ENCODE results near the gene RFESD.
"Not testable (repeated sequence)": the region's sequence is repeated elsewhere in the genome, so short reads cannot be mapped to it uniquely, and the experiment has no call there.

RFESD gene

GRCh38 chr5:95630394-95630917 is 16.1 kb upstream of the RFESD start:
- no peak for DNase-seq

GRCh38 chr5:95631255-95631958 is 15.2 kb upstream of the RFESD start:
- DNase-seq, result no peak

DNA sequence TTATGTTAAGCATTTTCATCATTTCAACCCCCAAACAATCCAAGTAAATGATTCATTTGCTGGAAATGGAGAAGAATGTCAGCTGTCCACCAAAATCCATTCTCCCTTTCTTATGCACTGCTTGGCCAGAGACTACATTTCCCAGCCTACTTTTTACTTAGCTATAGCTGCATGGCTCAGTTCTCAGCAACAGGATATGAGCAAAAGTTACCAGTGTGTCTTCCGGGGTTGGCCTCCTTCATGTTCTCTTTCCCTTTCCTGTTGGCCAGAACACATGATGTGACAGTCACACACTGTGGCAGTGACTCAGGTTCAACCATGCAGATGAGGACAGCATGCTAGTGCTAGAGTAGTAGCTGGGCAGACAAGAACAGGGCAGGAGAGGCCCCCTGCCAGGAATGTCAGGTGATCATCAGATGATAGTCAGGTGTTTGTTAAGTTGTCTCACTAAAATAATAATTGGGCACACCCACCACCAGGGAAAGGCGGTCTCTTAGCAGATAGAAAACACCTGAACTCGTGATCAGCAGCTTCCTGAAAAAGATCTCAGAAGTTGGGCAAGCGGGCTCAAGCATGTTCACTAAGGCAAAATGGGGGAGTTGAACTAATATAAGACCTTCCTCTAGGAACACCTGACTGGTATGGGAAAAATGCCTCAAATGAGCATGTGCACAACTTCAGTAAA is 14.4 kb upstream of the RFESD start:
- peak; percentile 83 for DNase-seq

DNA sequence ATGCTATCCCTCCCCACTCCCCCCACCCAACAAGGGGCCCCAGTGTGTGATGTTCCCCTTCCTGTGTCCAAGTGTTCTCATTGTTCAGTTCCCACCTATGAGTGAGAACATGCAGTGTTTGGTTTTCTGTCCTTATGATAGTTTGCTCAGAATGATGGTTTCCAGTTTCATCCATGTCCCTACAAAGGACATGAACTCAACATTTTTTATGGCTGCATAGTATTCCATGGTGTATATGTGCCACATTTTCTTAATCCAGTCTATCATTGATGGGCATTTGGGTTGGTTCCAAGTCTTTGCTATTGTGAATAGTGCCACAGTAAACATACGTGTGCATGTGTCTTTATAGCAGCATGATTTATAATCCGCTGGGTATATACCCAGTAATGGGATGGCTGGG is 13.6 kb upstream of the RFESD start:
- DNase-seq, result not testable (repeated sequence)

GRCh38 chr5:95633671-95634070 is 12.9 kb upstream of the RFESD start:
- DNase-seq, result no peak

DNA sequence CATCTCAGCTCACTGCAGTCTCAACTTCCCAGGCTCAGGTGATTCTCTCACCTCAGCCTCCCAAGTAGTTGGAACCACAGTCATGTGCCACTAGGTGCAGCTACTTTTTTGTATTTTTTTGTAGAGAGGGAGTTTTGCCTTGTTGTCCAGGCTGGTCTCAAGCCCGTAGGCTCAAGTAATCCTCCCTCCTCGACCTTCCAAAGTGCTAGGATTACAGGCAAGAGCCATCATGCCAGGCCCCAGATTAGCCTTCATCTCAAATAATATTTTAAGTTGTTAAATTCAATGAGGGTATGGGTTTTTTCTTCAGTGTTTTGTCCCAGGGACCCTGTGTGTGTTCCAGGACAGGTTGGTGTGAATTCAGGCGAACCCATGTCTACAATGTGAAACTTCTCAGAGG is 12.5 kb upstream of the RFESD start:
- DNase-seq, result no peak

- DNase-seq, result no peak
Observed at GRCh38 chr5:95638632-95639031, 7.9 kb upstream of the RFESD start.

DNA sequence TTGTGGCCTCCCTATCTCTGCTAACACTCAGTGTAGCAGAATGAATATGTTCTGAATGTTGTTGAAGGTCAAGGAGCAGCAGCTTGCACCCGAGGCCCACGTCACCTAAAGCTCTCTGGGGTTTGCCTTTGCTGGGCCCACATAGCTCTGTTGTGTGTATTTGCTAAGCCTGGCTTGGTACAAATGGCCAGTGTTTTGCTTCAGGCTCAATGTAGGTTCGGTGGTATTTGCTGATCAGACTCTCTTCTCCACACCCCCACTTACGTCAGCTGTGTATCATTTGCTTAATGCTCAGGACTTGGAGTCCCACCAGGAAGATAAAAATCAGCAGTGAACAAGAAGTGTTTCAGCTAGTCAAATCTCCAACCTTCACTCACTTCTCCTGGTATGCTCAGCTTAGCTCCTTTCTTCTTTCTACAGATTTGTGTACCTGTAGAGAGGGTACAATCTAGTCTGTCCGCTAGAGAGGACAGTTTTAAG is 4.8 kb upstream of the RFESD start:
- DNase-seq, result no peak

DNA sequence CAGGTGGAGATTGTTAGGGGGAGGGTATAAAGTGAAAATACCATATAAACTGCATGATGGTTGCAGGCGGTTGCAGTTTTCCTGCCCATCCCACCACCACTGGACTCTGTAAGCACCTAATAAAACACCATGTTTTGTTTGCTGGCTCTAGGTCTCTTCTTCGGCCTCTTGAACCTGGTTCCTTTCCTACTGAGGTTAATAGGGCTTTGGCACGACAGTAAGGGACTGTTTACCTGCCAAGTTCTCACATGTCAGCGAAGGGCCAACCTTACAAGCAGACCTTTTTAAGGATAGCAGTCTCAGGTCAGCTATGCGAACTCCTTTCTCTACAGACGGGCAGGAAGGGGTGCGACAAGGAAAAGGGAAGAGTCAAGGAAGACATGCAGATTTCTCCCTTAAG is 3.4 kb upstream of the RFESD start:
- DNase-seq, result no peak

- DNase-seq, result peak; percentile 56
Observed at GRCh38 chr5:95644351-95645042, 2.1 kb upstream of the RFESD start.

- DNase-seq, result not testable (repeated sequence)
Observed at GRCh38 chr5:95646226-95646568, 380 bp upstream of the RFESD start.

GRCh38 chr5:95647886-95648860 is 1.6 kb downstream of the RFESD start:
- no peak for DNase-seq

DNA sequence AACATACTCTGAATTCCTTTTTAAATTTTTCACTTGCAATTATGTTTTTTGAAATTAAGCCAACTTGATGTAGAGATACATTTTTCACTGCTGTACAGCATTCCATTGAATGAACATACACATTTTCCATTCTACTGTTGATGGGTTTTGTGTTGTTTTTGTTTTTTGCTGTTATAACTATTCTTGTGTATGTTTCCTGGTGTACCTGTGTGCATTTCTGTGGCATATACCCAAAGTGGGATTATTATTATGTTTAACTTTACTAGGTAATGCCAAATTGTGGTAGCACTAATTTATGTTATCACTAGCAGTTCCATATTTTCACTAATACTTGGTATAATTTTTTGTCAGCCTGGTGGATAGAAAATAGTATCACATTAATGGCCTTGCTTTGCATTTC is 2.7 kb downstream of the RFESD start:
- DNase-seq, result no peak

DNA sequence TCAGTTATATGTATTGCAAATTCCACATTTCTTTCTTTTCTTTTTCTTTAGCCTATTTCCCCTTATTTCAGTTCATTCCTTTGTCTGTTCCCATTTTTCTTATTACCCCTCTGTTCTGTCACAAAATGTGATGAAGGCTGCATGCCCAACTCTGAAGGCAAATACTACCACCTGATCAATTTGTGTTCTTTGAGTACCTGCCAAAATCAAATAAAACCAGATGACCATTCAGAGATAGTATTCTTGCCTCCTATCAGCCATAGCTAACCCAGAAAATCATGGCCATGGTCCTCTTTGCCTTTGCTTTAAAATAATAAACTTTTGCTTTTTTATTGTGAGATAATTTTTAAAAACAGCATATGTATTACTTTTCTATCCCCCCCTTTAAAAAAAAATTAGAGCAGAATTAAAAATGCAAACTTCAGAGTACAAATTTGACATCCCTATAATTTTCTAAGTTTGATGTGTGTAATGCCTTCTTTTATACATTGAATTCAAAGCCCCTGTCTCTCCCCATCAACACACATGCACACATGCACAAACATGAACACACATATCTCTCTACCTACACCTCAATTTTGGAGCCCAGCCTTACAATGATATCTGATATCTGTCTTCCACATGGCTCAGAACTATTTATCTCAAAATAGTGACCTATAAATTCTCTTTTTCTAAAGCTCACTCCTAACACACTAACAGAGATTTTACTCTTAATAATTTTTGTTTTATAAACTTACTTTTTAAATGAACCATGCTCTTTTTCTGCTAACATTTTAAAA is 3.5 kb downstream of the RFESD start:
- DNase-seq, result no peak

- no peak for DNase-seq
Observed at GRCh38 chr5:95652849-95653248, 6.3 kb downstream of the RFESD start.

- DNase-seq, result no peak
Observed at GRCh38 chr5:95654196-95654595, 7.6 kb downstream of the RFESD start.

GRCh38 chr5:95655575-95655974 is 9.0 kb downstream of the RFESD start:
- no peak for DNase-seq

DNA sequence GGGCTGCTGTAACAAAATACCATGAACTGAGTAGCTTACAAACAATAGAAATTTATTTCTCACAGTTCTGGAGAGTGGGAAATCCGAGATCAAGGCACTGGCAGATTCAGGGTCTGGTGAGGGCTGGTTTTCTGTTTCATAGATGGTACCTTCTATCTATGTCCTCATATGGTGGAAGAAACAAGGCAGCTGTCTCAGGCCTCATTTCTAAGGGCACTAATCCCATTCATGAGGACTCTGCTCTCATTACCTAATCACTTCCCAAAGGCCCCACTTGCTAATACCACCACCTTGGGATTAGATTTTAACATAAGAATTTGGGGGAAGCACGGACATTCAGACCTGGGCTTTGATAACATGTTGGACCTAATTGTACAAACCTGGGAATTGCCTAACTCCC is 13.5 kb downstream of the RFESD start:
- DNase-seq, result no peak

- DNase-seq, result no peak
Observed at GRCh38 chr5:95662946-95663345, 16.4 kb downstream of the RFESD start.

GRCh38 chr5:95664204-95664786 is 17.7 kb downstream of the RFESD start:
- peak; percentile 48 for DNase-seq

DNA sequence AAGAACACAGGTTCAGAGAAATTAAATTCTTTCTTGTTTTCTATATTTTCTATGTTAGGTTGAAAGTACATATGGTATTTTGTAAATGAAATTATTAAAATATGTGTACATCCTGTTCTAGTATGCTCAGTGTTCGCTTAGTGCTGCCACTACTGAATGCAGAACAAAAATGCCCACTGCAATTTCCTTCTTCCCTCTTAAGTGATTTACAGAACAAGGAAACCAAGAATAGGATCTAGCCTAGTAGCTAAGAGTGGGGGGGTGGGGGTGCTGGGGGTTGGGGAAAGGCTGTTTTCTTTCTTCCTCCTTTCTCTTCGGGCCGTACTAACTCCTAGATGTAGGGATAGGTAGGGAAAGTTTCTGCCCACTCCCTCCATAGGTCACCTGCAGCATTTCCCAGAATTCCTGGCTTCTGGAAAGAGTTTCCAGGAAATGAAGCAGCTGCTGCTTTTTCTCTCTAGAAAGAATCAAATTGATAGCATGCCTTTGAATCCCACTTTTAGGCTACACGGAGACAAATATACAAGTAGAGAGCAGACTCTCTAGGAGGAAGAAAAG is 20.6 kb downstream of the RFESD start:
- DNase-seq, result no peak

Data from stimulated activated CD4-positive, alpha-beta T cell treated with anti-CD3 and anti-CD28 coated beads, Interleukin-4, amount 100 ng/mL, for 24 hours (primary cell).